Heart right ventricle (tissue), 16 donors: Measurements from ENCODE around the gene ZFP90. TPM values are rescaled to one million over a fixed set of nuclear protein-coding genes. Genes with fewer than 3 reads are reported as not detected.

Experiments used
- ATAC-seq, 8 donors: fragments of 200-7000 bp; cut with Tn5 transposase; one replicate each; pipeline ENCODE4 v1.9.1; 2020; ENCODE audit warnings: mild to moderate bottlenecking in 8 of 8, moderate library complexity in 8 of 8, moderate number of reproducible peaks in 1 of 8
- DNase-seq, 2 donors: peaks; one replicate each; pipeline ENCODE4 v3.0.0-alpha.2; 2020
- H3K27ac ChIP-seq, 10 donors: fragments of 200-600 bp; sonication (generic) in 2 of 10; one replicate each; pipeline versions ENCODE4 v1.5.0 to v1.8.0; 2020 to 2022; ENCODE audit warnings: mild to moderate bottlenecking in 3 of 10
- H3K27me3 ChIP-seq, 7 donors: fragments of 200-600 bp; one replicate each; pipeline ENCODE4 v1.8.0; 2021 to 2022; ENCODE audit warnings: mild to moderate bottlenecking in 2 of 7
- H3K36me3 ChIP-seq, 9 donors: fragments of 200-600 bp; sonication (generic) in 1 of 9; one replicate each; pipeline versions ENCODE4 v1.5.0 to v1.8.0; 2020 to 2022; ENCODE audit warnings: mild to moderate bottlenecking in 2 of 9
- H3K4me1 ChIP-seq, 9 donors: fragments of 200-600 bp; sonication (generic) in 1 of 9; one replicate each; pipeline versions ENCODE4 v1.5.0 to v1.8.0; 2020 to 2022; ENCODE audit warnings: mild to moderate bottlenecking in 4 of 9
- H3K4me3 ChIP-seq, 10 donors: fragments of 200-600 bp; sonication (generic) in 2 of 10; one replicate each; pipeline versions ENCODE4 v1.5.0 to v1.8.0; 2020 to 2022; ENCODE audit warnings: mild to moderate bottlenecking in 7 of 10, moderate library complexity in 2 of 10
- H3K9me3 ChIP-seq, 11 donors: fragments of 200-600 bp in 10 of 11; sonication (generic) in 2 of 11; one replicate each; pipeline versions ENCODE4 v1.5.0 to v1.8.0; 2013 to 2022; ENCODE audit warnings: mild to moderate bottlenecking in 2 of 11, control low read depth in 1 of 11, moderate library complexity in 1 of 11
- WGBS, 2 donors: extraction: QIAGEN DNeasy Blood & Tissue Kit; methylation state at CpG; one replicate each; pipeline ENCODE4 v1.1.7; 2013; ENCODE audit warnings: inconsistent platforms in 1 of 2; 5-methylcytosine and 5-hydroxymethylcytosine counted together
- intact Hi-C, 10 donors: fragments of 100-400 bp; cut with DNase I; formaldehyde crosslinking; loops; one replicate each; pipeline versions ENCODE4 v1.11.1 to v1.14.2; 2022
- polyA plus RNA-seq, 2 donors: library from polyadenylated mRNA; stranded (reverse); fragments of 200-250 nt; gene quantifications; one replicate each; pipeline ENCODE4 v1.2.3, GENCODE V29; 2013
- total RNA-seq, 10 donors: library from RNA; stranded (reverse); fragmentation: NEBNext Ultra II Directional in 3 of 10; extraction: Animal tissue kit (Norgen Biotek cat#: 25700) in 3 of 10; gene quantifications; one replicate each; pipeline versions ENCODE4 v1.2.1 to v1.2.4, GENCODE V29; 2021 to 2023
- TF ChIP-seq, protein P1 (sequence below), 9 donors: fragments of 200-600 bp; sonication (generic) in 2 of 9; IDR thresholded peaks; one replicate each; pipeline versions ENCODE4 v1.5.0 to v1.8.0; 2021 to 2022; ENCODE audit warnings: antibody characterized with exemption in 9 of 9, mild to moderate bottlenecking in 5 of 9, moderate library complexity in 1 of 9
- donor health status: Arrhythmogenic right ventricular cardiomyopathy.
- donor health status: ischemic (EF 13 %, LVEDD 7.1; RV severe dilation, severe dysfunction).
- donor health status: healthy with polysubstance abuse.
- donor health status: DM: no; HTN: yes; CAD: no.
- donor health status: DM: no; HTN: no; CAD: no.
- donor health status: ischemic (EF 25% LVEDD 6.9; RV normal size, moderate dysfunction).
- donor health status: ischemic (EF 25% LVEDD 5.7; RV mildly dilated, moderate dysfunction).
- donor health status: healthy.
- donor health status: DM: yes; HTN: yes; CAD: no.
- donor health status: Ischemic cardiomyopathy.
- donor health status: ischemic (EF 35%, LVEDD 5.7; RV mildly dilated, moderate dysfunction).
- donor health status: nonischemic (EF 11% LVEDD 7.7; RV severe dilation, severe dysfunction).
- donor health status: DM: yes; HTN: yes; CAD: no.
- donor health status: PGD.
- donor health status: ischemic (EF 29% LVEDD 5.4; RV normal size, mild dysfunction).
- donor health status: nonischemic (EF 23%, LVEDD 6.1; RV moderate dilation, normal function).

Gene ZFP90
- total and polyA plus RNA-seq, 12 donors, result 5.0 to 15.6 (median 11.9) TPM

DNA sequence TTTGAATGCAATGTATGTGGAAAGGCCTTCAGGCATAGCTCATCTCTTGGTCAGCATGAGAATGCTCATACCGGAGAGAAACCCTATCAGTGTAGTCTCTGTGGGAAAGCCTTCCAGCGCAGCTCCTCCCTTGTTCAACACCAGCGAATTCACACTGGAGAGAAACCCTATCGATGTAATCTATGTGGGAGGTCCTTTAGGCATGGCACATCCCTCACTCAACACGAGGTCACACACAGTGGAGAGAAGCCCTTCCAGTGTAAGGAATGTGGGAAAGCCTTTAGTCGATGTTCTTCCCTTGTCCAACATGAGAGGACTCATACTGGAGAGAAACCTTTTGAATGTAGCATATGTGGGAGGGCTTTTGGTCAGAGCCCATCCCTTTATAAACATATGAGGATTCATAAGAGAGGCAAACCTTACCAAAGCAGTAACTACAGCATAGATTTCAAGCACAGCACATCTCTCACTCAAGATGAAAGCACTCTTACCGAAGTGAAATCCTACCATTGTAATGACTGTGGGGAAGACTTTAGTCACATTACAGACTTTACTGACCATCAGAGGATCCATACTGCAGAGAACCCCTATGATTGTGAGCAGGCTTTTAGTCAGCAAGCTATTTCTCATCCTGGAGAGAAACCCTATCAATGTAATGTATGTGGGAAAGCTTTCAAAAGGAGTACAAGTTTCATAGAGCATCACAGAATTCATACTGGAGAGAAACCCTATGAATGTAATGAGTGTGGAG lies 24.7 kb downstream of the ZFP90 start:
- intact Hi-C loops, result no loop called here
- WGBS, 2 donors, result 99 to 100% methylated on average over 7 of the region's 7 CpGs
- ATAC-seq, result no peak
- no peaks in the 10 kb centered on the region for H3K27me3 ChIP-seq
- no peaks in the 10 kb centered on the region for H3K4me1 ChIP-seq
- peaks cover 18 to 100% (median 100%) of the 10 kb centered on the region in 11 donors for H3K9me3 ChIP-seq
- no peak for DNase-seq
- TF ChIP-seq, protein P1, sequence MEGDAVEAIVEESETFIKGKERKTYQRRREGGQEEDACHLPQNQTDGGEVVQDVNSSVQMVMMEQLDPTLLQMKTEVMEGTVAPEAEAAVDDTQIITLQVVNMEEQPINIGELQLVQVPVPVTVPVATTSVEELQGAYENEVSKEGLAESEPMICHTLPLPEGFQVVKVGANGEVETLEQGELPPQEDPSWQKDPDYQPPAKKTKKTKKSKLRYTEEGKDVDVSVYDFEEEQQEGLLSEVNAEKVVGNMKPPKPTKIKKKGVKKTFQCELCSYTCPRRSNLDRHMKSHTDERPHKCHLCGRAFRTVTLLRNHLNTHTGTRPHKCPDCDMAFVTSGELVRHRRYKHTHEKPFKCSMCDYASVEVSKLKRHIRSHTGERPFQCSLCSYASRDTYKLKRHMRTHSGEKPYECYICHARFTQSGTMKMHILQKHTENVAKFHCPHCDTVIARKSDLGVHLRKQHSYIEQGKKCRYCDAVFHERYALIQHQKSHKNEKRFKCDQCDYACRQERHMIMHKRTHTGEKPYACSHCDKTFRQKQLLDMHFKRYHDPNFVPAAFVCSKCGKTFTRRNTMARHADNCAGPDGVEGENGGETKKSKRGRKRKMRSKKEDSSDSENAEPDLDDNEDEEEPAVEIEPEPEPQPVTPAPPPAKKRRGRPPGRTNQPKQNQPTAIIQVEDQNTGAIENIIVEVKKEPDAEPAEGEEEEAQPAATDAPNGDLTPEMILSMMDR (IDR thresholded peaks at IDR 0.05), result no peak
- no peak overlapping the region for H3K27ac ChIP-seq
- H3K4me3 ChIP-seq, result no peak overlapping the region
- H3K36me3 ChIP-seq, result peaks cover 16 to 80% (median 59%) of the 10 kb centered on the region in 9 donors

DNA sequence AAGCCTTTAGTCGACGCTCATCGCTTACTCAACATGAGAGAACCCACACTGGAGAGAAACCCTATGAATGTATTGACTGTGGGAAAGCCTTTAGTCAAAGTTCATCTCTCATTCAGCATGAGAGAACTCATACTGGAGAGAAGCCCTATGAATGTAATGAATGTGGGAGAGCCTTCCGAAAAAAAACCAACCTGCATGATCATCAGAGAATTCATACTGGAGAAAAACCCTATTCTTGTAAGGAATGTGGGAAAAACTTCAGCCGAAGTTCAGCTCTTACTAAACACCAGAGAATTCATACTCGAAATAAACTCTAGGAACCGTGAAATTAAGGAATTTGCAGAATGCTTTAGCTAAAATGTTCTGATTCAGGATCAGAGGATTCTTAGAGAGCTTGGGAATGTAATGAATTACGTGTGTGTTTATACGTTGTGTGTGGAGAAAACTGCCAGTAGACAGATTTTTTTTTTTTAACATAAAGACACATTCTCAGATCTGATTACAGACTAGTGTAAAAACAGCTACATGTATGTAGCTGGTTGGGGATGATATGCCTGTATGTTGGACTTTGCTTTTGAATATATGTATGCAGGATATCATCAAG lies 25.4 kb downstream of the ZFP90 start:
- Histone ChIP-seq H3K27me3 (no peaks in the 10 kb centered on the region), H3K4me3 (no peak overlapping the region), H3K27ac (no peak overlapping the region), H3K36me3 (peaks cover 14 to 73% (median 52%) of the 10 kb centered on the region in 9 donors), H3K4me1 (no peaks in the 10 kb centered on the region), H3K9me3 (peaks cover 18 to 100% (median 100%) of the 10 kb centered on the region in 11 donors)
- TF ChIP-seq, protein P1 (IDR thresholded peaks at IDR 0.05), result no peak
- intact Hi-C loops, result no loop called here
- DNase-seq, result no peak
- 98 to 99% methylated on average over 9 of the region's 9 CpGs for WGBS, 2 donors
- no peak for ATAC-seq

DNA sequence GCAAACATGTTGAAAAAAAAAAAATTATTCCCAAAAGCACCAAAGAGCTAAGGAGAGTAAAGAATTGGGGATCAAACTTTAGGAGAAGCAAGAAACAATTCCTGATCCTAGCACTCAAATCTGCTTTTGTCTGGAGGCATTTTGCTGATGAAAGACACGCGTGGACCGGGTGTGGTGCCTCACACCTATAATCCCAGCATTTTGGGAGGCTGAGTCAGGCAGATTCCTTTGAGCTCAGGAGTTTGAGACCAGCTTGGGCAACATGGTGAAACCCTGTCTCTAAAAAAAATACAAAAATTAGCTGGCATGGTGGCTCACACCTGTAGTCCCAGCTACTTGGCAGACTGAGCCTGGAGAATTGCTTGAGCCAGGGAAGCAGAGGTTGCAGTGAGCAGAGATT lies 35.4 kb downstream of the ZFP90 start:
- 79 to 99% methylated on average over 3 of the region's 3 CpGs for WGBS, 2 donors
- H3K4me3 ChIP-seq, result no peak overlapping the region
- H3K27ac ChIP-seq, result no peak overlapping the region
- intact Hi-C loops, result no loop called here
- TF ChIP-seq, protein P1 (IDR thresholded peaks at IDR 0.05), result no peak
- no peaks in the 10 kb centered on the region for H3K27me3 ChIP-seq
- H3K9me3 ChIP-seq, result peaks cover 0 to 100% (median 88%) of the 10 kb centered on the region in 11 donors
- no peaks in the 10 kb centered on the region for H3K4me1 ChIP-seq
- no peak for ATAC-seq
- H3K36me3 ChIP-seq, result peaks cover 0 to 15% (median 0%) of the 10 kb centered on the region in 9 donors
- no peak for DNase-seq

DNA sequence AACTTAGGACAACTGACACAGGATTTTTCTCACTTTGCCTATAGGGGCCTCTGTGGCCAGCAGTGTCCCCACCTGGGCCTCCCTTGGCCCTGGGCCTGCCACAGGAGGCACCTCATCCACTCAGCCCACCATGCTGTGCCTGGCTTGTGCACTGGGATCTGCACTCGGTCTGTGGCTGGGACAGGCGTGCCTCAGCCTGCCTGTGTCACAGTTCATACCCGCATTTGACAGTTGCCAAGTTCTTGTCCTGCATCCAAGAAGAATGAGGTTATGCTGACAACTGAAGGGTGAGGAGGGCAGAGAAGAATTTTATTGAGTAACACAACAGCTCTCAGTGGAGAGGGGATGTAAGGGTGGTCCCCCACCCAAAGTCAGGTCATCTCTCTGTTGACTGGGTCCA lies 36.0 kb downstream of the ZFP90 start:
- no peak for DNase-seq
- Histone ChIP-seq H3K27ac (no peak overlapping the region), H3K27me3 (no peaks in the 10 kb centered on the region), H3K36me3 (peaks cover 0 to 15% (median 0%) of the 10 kb centered on the region in 9 donors), H3K4me3 (no peak overlapping the region), H3K9me3 (peaks cover 0 to 100% (median 82%) of the 10 kb centered on the region in 11 donors), H3K4me1 (no peaks in the 10 kb centered on the region)
- TF ChIP-seq, protein P1 (IDR thresholded peaks at IDR 0.05), result no peak
- ATAC-seq, result no peak
- intact Hi-C loops, result no loop called here
- WGBS, 2 donors, result 96 to 97% methylated on average over 3 of the region's 3 CpGs
